B cell (primary cell): Measurements from ENCODE around the gene ENSA.

ENCODE experiments used
- CTCF ChIP-seq: fragments of 200-600 bp; IDR thresholded peaks from one replicate; pipeline ENCODE4 v1.8.0; 2022; ENCODE audit warnings: antibody characterized with exemption, mild to moderate bottlenecking
- EZH2 ChIP-seq: IDR thresholded peaks from 2 replicates; pipeline ENCODE4 v1.6.1; 2012; ENCODE audit warnings: borderline replicate concordance, low read depth, mild to moderate bottlenecking, moderate library complexity, low read length; ENCODE audit not compliant: insufficient read depth, poor library complexity, severe bottlenecking

GRCh38 chr1:150674881-150675280, 45.5 kb upstream of the ENSA start:
- no peak for TF ChIP-seq CTCF
- no peak for TF ChIP-seq EZH2
